Breast epithelium (tissue), 4 donors: ENCODE data around the gene MTHFR. TPM values are rescaled to one million over a fixed set of nuclear protein-coding genes. Genes with fewer than 3 reads are reported as not detected.

ENCODE experiments used
- DNase-seq, 2 donors: peaks; one replicate each; pipeline ENCODE4 v3.0.0-alpha.2; 2019; ENCODE audit warnings: low spot score in 2 of 2
- H3K27ac ChIP-seq, 2 donors: fragments of 200-600 bp; sonication (generic) in 1 of 2; one replicate each; pipeline ENCODE4 v1.5.1; 2016 to 2019; ENCODE audit warnings: mild to moderate bottlenecking in 1 of 2
- H3K27me3 ChIP-seq, 2 donors: fragments of 200-600 bp; sonication (generic) in 1 of 2; one replicate each; pipeline versions ENCODE4 v1.5.1 to v1.6.0; 2017 to 2019; ENCODE audit warnings: control low read depth in 1 of 2, mild to moderate bottlenecking in 1 of 2
- H3K36me3 ChIP-seq: fragments of 200-600 bp; one replicate; pipeline ENCODE4 v1.5.1; 2019
- H3K4me1 ChIP-seq, 2 donors: fragments of 200-600 bp; sonication (generic); one replicate each; pipeline ENCODE4 v1.5.1; 2016 to 2019; ENCODE audit warnings: control low read depth in 1 of 2
- H3K4me3 ChIP-seq, 3 donors: fragments of 200-600 bp; sonication (generic); 1 replicate in 2 of 3; 2 replicates in 1 of 3; pipeline ENCODE4 v1.5.1; 2016 to 2019; ENCODE audit warnings: mild to moderate bottlenecking in 3 of 3, moderate library complexity in 2 of 3
- H3K9me3 ChIP-seq, 2 donors: fragments of 200-600 bp; sonication (generic) in 1 of 2; one replicate each; pipeline ENCODE4 v1.5.1; 2016 to 2019; ENCODE audit warnings: control low read depth in 1 of 2
- CTCF ChIP-seq, 3 donors: fragments of 450-650 bp; IDR thresholded peaks; one replicate each; pipeline ENCODE4 v1.5.1; 2016 to 2017; ENCODE audit warnings: antibody characterized with exemption in 3 of 3, mild to moderate bottlenecking in 3 of 3, moderate library complexity in 3 of 3
- POLR2A ChIP-seq: fragments of 450-650 bp; IDR thresholded peaks from one replicate; pipeline ENCODE4 v1.6.1; 2016; ENCODE audit warnings: antibody characterized with exemption, mild to moderate bottlenecking, moderate library complexity
- POLR2AphosphoS5 ChIP-seq, 3 donors: sonication (generic); formaldehyde crosslinking; IDR thresholded peaks; one replicate each; pipeline ENCODE4 v1.6.1; 2017; ENCODE audit warnings: antibody characterized with exemption in 3 of 3
- intact Hi-C: fragments of 100-400 bp; cut with DNase I; formaldehyde crosslinking; loops from one replicate; pipeline ENCODE4 v1.15.1; 2023; ENCODE audit warnings: low total_unique reads
- total RNA-seq, 3 donors: library from RNA; depleted of rRNA; stranded (reverse); fragments of >200 nt; gene quantifications; one replicate each; pipeline ENCODE4 v1.1.0, GENCODE V29; 2016

The MTHFR gene
- total RNA-seq, 3 donors from 2014 or later: 24.6 to 42.0 (median 30.0) TPM

GRCh38 chr1:11836955-11837766 is 31.4 kb upstream of the MTHFR start:
- intact Hi-C loops: no loop called here
- no peaks in the 10 kb centered on the region for H3K9me3 ChIP-seq
- peaks cover 9% of the 10 kb centered on the region for H3K36me3 ChIP-seq
- no peaks in the 10 kb centered on the region for H3K27me3 ChIP-seq
- no peak for DNase-seq
- TF ChIP-seq POLR2AphosphoS5 (IDR thresholded peaks at IDR 0.05) (no peak), CTCF (IDR thresholded peaks at IDR 0.05) (no peak), POLR2A (no peak)
- no peak overlapping the region for H3K27ac ChIP-seq
- no peaks in the 10 kb centered on the region for H3K4me1 ChIP-seq
- no peak overlapping the region for H3K4me3 ChIP-seq

- H3K27me3 ChIP-seq: no peaks in the 10 kb centered on the region
- TF ChIP-seq POLR2AphosphoS5 (IDR thresholded peaks at IDR 0.05) (no peak), CTCF (IDR thresholded peaks at IDR 0.05) (no peak), POLR2A (no peak)
- no peaks in the 10 kb centered on the region for H3K9me3 ChIP-seq
- H3K4me3 ChIP-seq: no peak overlapping the region
- H3K36me3 ChIP-seq: no peaks in the 10 kb centered on the region
- no peaks in the 10 kb centered on the region for H3K4me1 ChIP-seq
- intact Hi-C loops: no loop called here
- DNase-seq: no peak
- no peak overlapping the region for H3K27ac ChIP-seq
These were observed 29.9 kb upstream of the MTHFR start for GRCh38 chr1:11835441-11836225.

- Histone ChIP-seq H3K4me3 (no peak overlapping the region), H3K27ac (no peak overlapping the region), H3K9me3 (no peaks in the 10 kb centered on the region), H3K27me3 (no peaks in the 10 kb centered on the region), H3K4me1 (no peaks in the 10 kb centered on the region), H3K36me3 (peaks cover 3% of the 10 kb centered on the region)
- intact Hi-C loops: no loop called here
- TF ChIP-seq CTCF (IDR thresholded peaks at IDR 0.05): no peak
- TF ChIP-seq POLR2A: no peak
- no peak for TF ChIP-seq POLR2AphosphoS5 (IDR thresholded peaks at IDR 0.05)
- no peak for DNase-seq
These were observed 28.1 kb upstream of the MTHFR start for GRCh38 chr1:11833900-11834299.

- TF ChIP-seq POLR2AphosphoS5 (IDR thresholded peaks at IDR 0.05) (no peak), CTCF (IDR thresholded peaks at IDR 0.05) (no peak), POLR2A (no peak)
- no peaks in the 10 kb centered on the region for H3K9me3 ChIP-seq
- peaks cover 3% of the 10 kb centered on the region for H3K36me3 ChIP-seq
- H3K4me1 ChIP-seq: no peaks in the 10 kb centered on the region
- H3K4me3 ChIP-seq: no peak overlapping the region
- no peaks in the 10 kb centered on the region for H3K27me3 ChIP-seq
- intact Hi-C loops: no loop called here
- H3K27ac ChIP-seq: no peak overlapping the region
- DNase-seq: no peak
These were observed 27.7 kb upstream of the MTHFR start for GRCh38 chr1:11833497-11833896.
